ENCODE results near the gene PTGER1. TPM values are rescaled to one million over a fixed set of nuclear protein-coding genes. Genes with fewer than 3 reads are reported as not detected.

Gene PTGER1, protein sequence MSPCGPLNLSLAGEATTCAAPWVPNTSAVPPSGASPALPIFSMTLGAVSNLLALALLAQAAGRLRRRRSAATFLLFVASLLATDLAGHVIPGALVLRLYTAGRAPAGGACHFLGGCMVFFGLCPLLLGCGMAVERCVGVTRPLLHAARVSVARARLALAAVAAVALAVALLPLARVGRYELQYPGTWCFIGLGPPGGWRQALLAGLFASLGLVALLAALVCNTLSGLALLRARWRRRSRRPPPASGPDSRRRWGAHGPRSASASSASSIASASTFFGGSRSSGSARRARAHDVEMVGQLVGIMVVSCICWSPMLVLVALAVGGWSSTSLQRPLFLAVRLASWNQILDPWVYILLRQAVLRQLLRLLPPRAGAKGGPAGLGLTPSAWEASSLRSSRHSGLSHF
- 0.40 and 0.53 TPM in 2 replicates for total RNA-seq
- polyA plus RNA-seq: 0.21 and 0.48 TPM in 2 replicates
- polyA plus RNA-seq (2011; cell fraction: cytosol; rRNA removed): 0.08 and 0.17 TPM in 2 replicates
- 0.13 TPM in 1 of 2 replicates, not detected in the other for polyA plus RNA-seq (2011; cell fraction: nucleus; rRNA removed)
- 0.19 TPM in 1 of 2 replicates, not detected in the other for polyA plus RNA-seq (2012)
- not detected in 2 replicates for polyA minus RNA-seq
- polyA minus RNA-seq (2011; cell fraction: cytosol; rRNA and poly(A)+ RNA removed): not detected
- not detected in 2 replicates for polyA minus RNA-seq (2011; cell fraction: nucleus; rRNA and poly(A)+ RNA removed)
- percentile 18 among the genes with signal in this experiment for Bru-seq, nascent RNA
- percentile 44 among the genes with signal in this experiment for BruChase-seq, experiment 1, labeled RNA remaining after a 6-hour chase
- BruChase-seq, experiment 2, labeled RNA remaining after a 2-hour chase: percentile 43 among the genes with signal in this experiment
- long read RNA-seq, partial matches to known transcripts: 2 of 5 reads
- long read RNA-seq, other reads (novel, unspliced or antisense): 0 of 5 reads

DNA sequence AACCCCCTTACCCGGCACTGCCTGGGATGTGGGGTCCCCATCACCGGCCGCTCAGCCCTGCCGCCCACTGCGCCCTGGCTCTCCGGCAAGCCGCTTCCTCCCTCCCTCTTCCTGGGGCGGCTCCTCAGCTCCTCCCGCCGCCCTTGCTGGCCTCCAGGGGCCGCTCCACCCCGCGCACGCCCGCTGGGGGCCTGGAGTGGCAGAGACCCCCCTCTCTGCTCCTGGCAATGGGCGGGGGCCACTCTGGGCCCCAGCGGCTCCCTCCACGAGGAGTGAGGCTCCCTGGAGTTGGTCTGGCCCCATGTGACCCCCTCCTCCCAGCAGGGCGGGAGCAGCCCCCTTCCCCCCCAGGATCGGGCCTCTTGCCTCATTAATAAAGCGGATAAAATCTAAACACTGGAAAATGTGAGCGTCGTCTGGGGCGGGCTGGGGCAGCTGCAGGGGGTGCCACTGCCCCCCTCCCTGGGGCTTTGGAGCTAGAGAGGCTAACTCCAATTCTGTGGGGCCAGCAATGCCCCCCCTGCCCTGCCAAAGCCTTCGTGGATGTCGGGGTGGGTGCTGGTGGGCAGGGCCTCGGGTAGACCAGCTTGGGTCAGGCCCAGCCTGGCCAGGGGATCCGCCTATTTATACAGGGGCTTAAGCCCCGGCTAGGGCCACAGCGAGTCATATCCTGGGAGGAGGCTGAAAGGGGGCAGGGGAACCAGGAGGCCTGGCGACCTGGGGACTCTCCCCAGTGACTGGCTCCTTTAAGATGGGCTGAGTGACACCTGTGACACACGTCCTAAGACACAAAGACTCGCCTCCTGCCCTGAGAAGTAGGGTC, at the start of gene PTGER1:
TSS of gene PTGER1 (minus strand) at position 104 of the 823 bp plus-strand sequence. CDS start 1,034 bp downstream, outside the sequence.
- TF ChIP-seq, protein P1, sequence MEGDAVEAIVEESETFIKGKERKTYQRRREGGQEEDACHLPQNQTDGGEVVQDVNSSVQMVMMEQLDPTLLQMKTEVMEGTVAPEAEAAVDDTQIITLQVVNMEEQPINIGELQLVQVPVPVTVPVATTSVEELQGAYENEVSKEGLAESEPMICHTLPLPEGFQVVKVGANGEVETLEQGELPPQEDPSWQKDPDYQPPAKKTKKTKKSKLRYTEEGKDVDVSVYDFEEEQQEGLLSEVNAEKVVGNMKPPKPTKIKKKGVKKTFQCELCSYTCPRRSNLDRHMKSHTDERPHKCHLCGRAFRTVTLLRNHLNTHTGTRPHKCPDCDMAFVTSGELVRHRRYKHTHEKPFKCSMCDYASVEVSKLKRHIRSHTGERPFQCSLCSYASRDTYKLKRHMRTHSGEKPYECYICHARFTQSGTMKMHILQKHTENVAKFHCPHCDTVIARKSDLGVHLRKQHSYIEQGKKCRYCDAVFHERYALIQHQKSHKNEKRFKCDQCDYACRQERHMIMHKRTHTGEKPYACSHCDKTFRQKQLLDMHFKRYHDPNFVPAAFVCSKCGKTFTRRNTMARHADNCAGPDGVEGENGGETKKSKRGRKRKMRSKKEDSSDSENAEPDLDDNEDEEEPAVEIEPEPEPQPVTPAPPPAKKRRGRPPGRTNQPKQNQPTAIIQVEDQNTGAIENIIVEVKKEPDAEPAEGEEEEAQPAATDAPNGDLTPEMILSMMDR (IDR thresholded peaks at IDR 0.05; ENCODE audit: extremely low read depth in 1 of 2, insufficient read depth in 1 of 2, low read depth in 1 of 2, low read length in 2 of 2): peak; percentile 33 to 55
- no peak for TF ChIP-seq JUN (IDR thresholded peaks at IDR 0.05; ENCODE audit: borderline replicate concordance, insufficient read depth, insufficient read length, low read depth)
- no peak within 1 kb of the TSS for H3K27ac ChIP-seq (ENCODE audit: insufficient read depth, low read depth, low read length)
- dilution Hi-C loops (cut with MboI; ENCODE audit: extremely low pct_ligation_motif_present, low sequenced_read_pairs): no loop called here
- H3K9me1 ChIP-seq (replicated peaks; ENCODE audit: control insufficient read depth, extremely low read depth, insufficient read depth, low read length): no peaks in the 10 kb centered on the region
- H3K9me3 ChIP-seq (replicated peaks; ENCODE audit: control insufficient read depth, insufficient read depth, low read length): no peaks in the 10 kb centered on the region
- H4K20me1 ChIP-seq (replicated peaks; ENCODE audit: control insufficient read depth, extremely low read depth, insufficient read depth, low read length): no peaks in the 10 kb centered on the region
- H3K9ac ChIP-seq (replicated peaks; ENCODE audit: extremely low read depth, insufficient read depth, low read length): no peak within 1 kb of the TSS
- peak; percentile 80 for FAIRE-seq
- H3K79me2 ChIP-seq (ENCODE audit: control insufficient read depth, insufficient read depth, low read length): no peaks in the 10 kb centered on the region
- no TSS peak for BruUV-seq (replicated peaks)
- H3K36me3 ChIP-seq (ENCODE audit: control insufficient read depth in 2 of 2, extremely low read depth in 1 of 2, insufficient read depth in 2 of 2, low read length in 2 of 2): peaks cover 3 to 15% of the 10 kb centered on the region in 2 experiments
- no peak within 1 kb of the TSS for H2AFZ ChIP-seq (ENCODE audit: low read depth, low read length)
- peaks cover 24% of the 10 kb centered on the region for H3K4me1 ChIP-seq (ENCODE audit: control insufficient read depth, extremely low read depth, insufficient read depth, low read length)
- POLR2A ChIA-PET: no interaction called here
- CTCF ChIA-PET: interaction anchor here (0.6 to 1.0 kb wide), 7 partner anchors 9 to 210 kb away, joined by 3 to 9 read pairs (median 4); partner anchors contain the start of genes DNAJB1 and GIPC1
- intact Hi-C loops (cut with micrococcal nuclease): loop anchor here (5.0 kb wide), 1 partner anchor 338 kb away; the partner anchor contains the start of gene ASF1B
- H3K4me2 ChIP-seq (ENCODE audit: insufficient read depth, low read length): no peak within 1 kb of the TSS
- no peak for DNase-seq (ENCODE audit: low read depth, low spot score)
- no peaks in the 10 kb centered on the region for H3K27me3 ChIP-seq (ENCODE audit: control insufficient read depth in 2 of 2, insufficient read depth in 2 of 2, low read length in 2 of 2)
- no peak within 1 kb of the TSS for H3K4me3 ChIP-seq (replicated peaks in 1 of 3; ENCODE audit: insufficient read depth in 1 of 3, low read depth in 1 of 3, low read length in 3 of 3)
